Ascending aorta (tissue), 2 donors: Measurements from ENCODE around the gene ANGPT4. TPM values are rescaled to one million over a fixed set of nuclear protein-coding genes. Genes with fewer than 3 reads are reported as not detected.

Experiments used
- DNase-seq, 2 donors: peaks; one replicate each; pipeline ENCODE4 v3.0.0-alpha.2; 2019; ENCODE audit warnings: low spot score in 2 of 2
- H3K27ac ChIP-seq, 2 donors: fragments of 200-600 bp; sonication (generic); one replicate each; pipeline ENCODE4 v1.5.1; 2016 to 2017; ENCODE audit warnings: mild to moderate bottlenecking in 1 of 2
- H3K27me3 ChIP-seq: fragments of 200-600 bp; sonication (generic); one replicate; pipeline ENCODE4 v1.5.1; 2017
- H3K36me3 ChIP-seq, 2 donors: fragments of 200-600 bp; sonication (generic); one replicate each; pipeline ENCODE4 v1.5.1; 2016
- H3K4me1 ChIP-seq, 2 donors: fragments of 200-600 bp; sonication (generic); one replicate each; pipeline ENCODE4 v1.5.1; 2016 to 2017; ENCODE audit warnings: mild to moderate bottlenecking in 1 of 2
- H3K4me3 ChIP-seq, 2 donors: fragments of 200-600 bp; sonication (generic); one replicate each; pipeline ENCODE4 v1.5.1; 2016 to 2017; ENCODE audit warnings: mild to moderate bottlenecking in 1 of 2
- H3K9me3 ChIP-seq, 2 donors: fragments of 200-600 bp; sonication (generic); one replicate each; pipeline ENCODE4 v1.5.1; 2016
- CTCF ChIP-seq, 3 experiments: fragments of 200-600 bp in 2 of 3; fragments of 450-650 bp in 1 of 3; sonication (generic) in 2 of 3; IDR thresholded peaks; one replicate each; pipeline ENCODE4 v1.5.1; 2016 to 2019; ENCODE audit warnings: antibody characterized with exemption in 3 of 3, mild to moderate bottlenecking in 1 of 3, moderate library complexity in 1 of 3
- intact Hi-C: fragments of 100-400 bp; cut with DNase I; formaldehyde crosslinking; loops from one replicate; pipeline ENCODE4 v1.15.1; 2023
- total RNA-seq: library from RNA; depleted of rRNA; stranded (reverse); fragments of >200 nt; gene quantifications from one replicate; pipeline ENCODE4 v1.1.0, GENCODE V29; 2016

Gene ANGPT4
- total RNA-seq, 1 donor from 2014 or later = 5.7 TPM

DNA sequence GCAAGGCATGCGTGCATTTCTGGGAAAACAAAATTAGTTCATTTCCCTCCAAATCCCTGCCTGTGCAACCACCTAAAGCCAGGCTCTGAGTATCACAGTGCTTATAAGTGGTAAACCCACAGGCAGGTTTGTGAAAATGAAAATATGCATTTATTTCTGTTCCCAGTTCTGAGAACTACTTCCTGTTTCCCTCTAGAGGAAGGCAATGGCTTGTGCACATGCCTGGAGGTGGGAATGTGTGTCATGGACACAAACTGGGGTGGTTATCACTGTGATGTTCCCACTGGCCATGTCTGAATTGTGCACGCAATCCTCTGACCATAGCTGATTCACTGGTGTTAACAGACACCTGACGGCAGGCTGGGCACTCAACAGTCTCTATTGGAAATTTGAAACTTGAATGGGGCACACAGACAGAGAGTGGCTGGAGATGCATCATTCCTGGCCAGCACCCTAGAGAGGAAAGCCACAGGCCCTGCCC lies 56.3 kb downstream of the ANGPT4 start:
- no peak for DNase-seq
- no peaks in the 10 kb centered on the region for H3K36me3 ChIP-seq
- no peak for TF ChIP-seq CTCF (IDR thresholded peaks at IDR 0.05)
- no peaks in the 10 kb centered on the region for H3K27me3 ChIP-seq
- intact Hi-C loops = no loop called here
- H3K27ac ChIP-seq = no peak overlapping the region
- H3K4me3 ChIP-seq = no peak overlapping the region
- peaks cover 0 to 8% of the 10 kb centered on the region in 2 donors for H3K4me1 ChIP-seq
- no peaks in the 10 kb centered on the region for H3K9me3 ChIP-seq

DNA sequence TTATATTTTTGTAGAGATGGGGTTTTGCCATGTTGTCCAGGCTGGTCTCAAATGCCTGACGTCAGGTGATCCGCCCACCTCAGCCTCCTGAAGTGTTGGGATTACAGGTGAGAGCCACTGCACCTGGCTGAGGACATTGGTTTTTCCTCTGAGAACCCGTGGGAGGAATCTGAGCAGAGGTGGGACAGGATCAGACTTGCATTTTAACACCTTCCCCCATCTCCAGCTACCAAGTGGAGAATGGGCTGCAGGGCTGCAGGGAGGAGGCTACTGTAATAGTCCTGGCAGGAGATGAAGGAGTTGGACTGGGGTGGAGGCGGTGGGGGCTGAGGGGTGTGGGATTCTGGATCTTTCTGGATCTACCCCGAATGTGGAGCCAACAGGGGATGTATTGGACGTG lies 58.1 kb downstream of the ANGPT4 start:
- DNase-seq = no peak
- TF ChIP-seq CTCF (IDR thresholded peaks at IDR 0.05) = no peak
- intact Hi-C loops = no loop called here
- Histone ChIP-seq H3K27ac (no peak overlapping the region), H3K27me3 (no peaks in the 10 kb centered on the region), H3K36me3 (no peaks in the 10 kb centered on the region), H3K9me3 (no peaks in the 10 kb centered on the region), H3K4me1 (peaks cover 0 to 8% of the 10 kb centered on the region in 2 donors), H3K4me3 (no peak overlapping the region)

DNA sequence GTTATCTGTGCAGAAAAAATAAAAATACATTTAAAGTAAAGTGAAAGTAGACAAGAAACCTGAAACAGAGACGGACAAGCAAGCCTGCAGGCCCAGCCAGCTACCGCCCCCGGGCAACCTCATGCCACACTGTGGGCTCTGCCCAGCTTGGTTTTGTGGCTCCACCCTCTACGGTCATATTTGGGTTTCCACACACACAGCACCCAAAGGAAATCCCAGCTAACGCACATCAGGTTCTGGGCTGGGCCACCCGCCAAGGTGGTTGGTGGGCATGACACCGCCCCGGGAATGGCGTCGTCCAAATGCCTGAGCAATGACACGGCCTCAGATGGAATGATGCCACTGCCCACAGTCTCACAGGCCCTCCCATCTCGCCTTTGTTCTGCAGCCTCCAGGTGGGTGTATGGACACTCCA lies 59.8 kb downstream of the ANGPT4 start:
- no peaks in the 10 kb centered on the region for H3K27me3 ChIP-seq
- intact Hi-C loops = no loop called here
- H3K27ac ChIP-seq = no peak overlapping the region
- H3K4me1 ChIP-seq = peaks cover 0 to 8% of the 10 kb centered on the region in 2 donors
- no peak for TF ChIP-seq CTCF (IDR thresholded peaks at IDR 0.05)
- no peak overlapping the region for H3K4me3 ChIP-seq
- no peak for DNase-seq
- no peaks in the 10 kb centered on the region for H3K9me3 ChIP-seq
- no peaks in the 10 kb centered on the region for H3K36me3 ChIP-seq

- intact Hi-C loops = no loop called here
- Histone ChIP-seq H3K27ac (no peak overlapping the region), H3K4me1 (peaks cover 0 to 8% of the 10 kb centered on the region in 2 donors), H3K27me3 (no peaks in the 10 kb centered on the region), H3K9me3 (no peaks in the 10 kb centered on the region), H3K36me3 (no peaks in the 10 kb centered on the region), H3K4me3 (no peak overlapping the region)
- DNase-seq = no peak
- no peak for TF ChIP-seq CTCF (IDR thresholded peaks at IDR 0.05)
These were observed 60.4 kb downstream of the ANGPT4 start for GRCh38 chr20:855466-856360.

DNA sequence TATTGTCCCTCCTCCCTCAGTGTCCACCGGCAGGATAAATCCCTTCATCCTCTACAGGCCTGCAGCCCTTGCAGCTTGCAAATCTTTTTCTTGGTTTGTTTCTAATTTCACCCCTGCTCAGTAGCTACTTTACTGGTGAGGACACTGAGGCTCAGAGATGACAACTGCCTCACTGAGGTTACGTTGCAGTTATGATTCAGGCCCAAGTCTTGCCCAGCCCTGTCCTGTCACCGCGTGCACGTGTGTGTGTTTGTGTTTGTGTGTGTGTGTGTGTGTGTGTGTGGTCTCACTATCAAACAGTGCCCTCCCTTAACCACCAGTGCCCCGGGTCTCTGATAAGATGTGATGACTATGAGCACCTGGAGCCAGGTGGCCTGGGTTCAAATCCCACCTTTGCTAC lies 61.5 kb downstream of the ANGPT4 start:
- H3K36me3 ChIP-seq = no peaks in the 10 kb centered on the region
- H3K27ac ChIP-seq = no peak overlapping the region
- no peak for DNase-seq
- no peak overlapping the region for H3K4me3 ChIP-seq
- intact Hi-C loops = no loop called here
- no peak for TF ChIP-seq CTCF (IDR thresholded peaks at IDR 0.05)
- H3K9me3 ChIP-seq = no peaks in the 10 kb centered on the region
- H3K27me3 ChIP-seq = no peaks in the 10 kb centered on the region
- H3K4me1 ChIP-seq = peaks cover 0 to 8% of the 10 kb centered on the region in 2 donors
